ENCODE results near the gene PTPN3.
"Not testable (repeated sequence)": the region's sequence is repeated elsewhere in the genome, so short reads cannot be mapped to it uniquely, and the experiment has no call there.

Gene PTPN3

GRCh38 chr9:109498195-109499092, at the start of gene PTPN3:
Gene PTPN3 (minus strand): TSS chr9:109498307. CDS start chr9:109463434, 34,873 bp downstream.
- DNase-seq, result no peak

- DNase-seq, result not testable (repeated sequence)
Observed at GRCh38 chr9:109544954-109545353, 46.8 kb upstream of the PTPN3 start.

- no peak for DNase-seq
Observed at GRCh38 chr9:109542922-109543321, 44.8 kb upstream of the PTPN3 start.

- no peak for DNase-seq
Observed at GRCh38 chr9:109538346-109538745, 40.2 kb upstream of the PTPN3 start.

GRCh38 chr9:109537288-109537687, 39.2 kb upstream of the PTPN3 start:
- DNase-seq, result no peak

GRCh38 chr9:109536859-109537258, 38.8 kb upstream of the PTPN3 start:
- DNase-seq, result no peak

- DNase-seq, result no peak
Observed at GRCh38 chr9:109535365-109535764, 37.3 kb upstream of the PTPN3 start.

GRCh38 chr9:109534151-109534550, 36.0 kb upstream of the PTPN3 start:
- DNase-seq, result no peak

GRCh38 chr9:109532652-109533051, 34.5 kb upstream of the PTPN3 start:
- DNase-seq, result not testable (repeated sequence)

- DNase-seq, result no peak
Observed at GRCh38 chr9:109522106-109522505, 24.0 kb upstream of the PTPN3 start.

GRCh38 chr9:109520475-109521132, 22.5 kb upstream of the PTPN3 start:
- peak in 1 of 2 donors; percentile 7 for DNase-seq

GRCh38 chr9:109519366-109519765, 21.3 kb upstream of the PTPN3 start:
- DNase-seq, result no peak

- no peak for DNase-seq
Observed at GRCh38 chr9:109518621-109519335, 20.7 kb upstream of the PTPN3 start.

GRCh38 chr9:109517901-109518377, 19.8 kb upstream of the PTPN3 start:
- DNase-seq, result no peak

- DNase-seq, result no peak
Observed at GRCh38 chr9:109513871-109514270, 15.8 kb upstream of the PTPN3 start.

- DNase-seq, result no peak
Observed at GRCh38 chr9:109512170-109512756, 14.2 kb upstream of the PTPN3 start.

GRCh38 chr9:109510506-109510905, 12.4 kb upstream of the PTPN3 start:
- DNase-seq, result no peak

GRCh38 chr9:109510042-109510441, 11.9 kb upstream of the PTPN3 start:
- not testable (repeated sequence) for DNase-seq

GRCh38 chr9:109509611-109510010, 11.5 kb upstream of the PTPN3 start:
- no peak for DNase-seq

GRCh38 chr9:109507421-109507838, 9.3 kb upstream of the PTPN3 start:
- DNase-seq, result no peak

GRCh38 chr9:109506097-109506712, 8.1 kb upstream of the PTPN3 start:
- DNase-seq, result no peak

GRCh38 chr9:109504689-109505088, 6.6 kb upstream of the PTPN3 start:
- no peak for DNase-seq

Data from activated CD4-positive, alpha-beta T cell treated with anti-CD3 and anti-CD28 coated beads for 4 hours (primary cell).